Measurements from ENCODE around the gene ACSL3.
"Not testable (repeated sequence)": the region's sequence is repeated elsewhere in the genome, so short reads cannot be mapped to it uniquely, and the experiment has no call there.

ACSL3 gene

GRCh38 chr2:222837643-222838056, 23.2 kb upstream of the ACSL3 start:
- H3K27ac ChIP-seq, result no peak overlapping the region
- no peak overlapping the region for H3K9ac ChIP-seq
- H3K27me3 ChIP-seq (ENCODE audit: insufficient read depth, low read depth), result no peaks in the 10 kb centered on the region
- no peaks in the 10 kb centered on the region for H3K79me2 ChIP-seq (ENCODE audit: insufficient read depth, low read depth)
- no peak overlapping the region for H3K4me3 ChIP-seq (IDR thresholded peaks at IDR 0.05; ENCODE audit: insufficient read depth, low read depth, low read length)
- no peak overlapping the region for H2AFZ ChIP-seq (ENCODE audit: low read depth)
- H3K4me2 ChIP-seq, result no peak overlapping the region
- no peaks in the 10 kb centered on the region for H3K4me1 ChIP-seq (ENCODE audit: low read depth, poor library complexity, severe bottlenecking)
- H4K20me1 ChIP-seq (ENCODE audit: insufficient read depth), result no peaks in the 10 kb centered on the region
- no peak for TF ChIP-seq CTCF (conservative IDR thresholded peaks at IDR 0.05; ENCODE audit: low read depth, low read length)
- no peaks in the 10 kb centered on the region for H3K36me3 ChIP-seq (ENCODE audit: insufficient read depth)

- no peaks in the 10 kb centered on the region for H4K20me1 ChIP-seq (ENCODE audit: insufficient read depth)
- no peaks in the 10 kb centered on the region for H3K79me2 ChIP-seq (ENCODE audit: insufficient read depth, low read depth)
- no peak overlapping the region for H2AFZ ChIP-seq (ENCODE audit: low read depth)
- H3K9ac ChIP-seq, result no peak overlapping the region
- H3K36me3 ChIP-seq (ENCODE audit: insufficient read depth), result no peaks in the 10 kb centered on the region
- H3K27me3 ChIP-seq (ENCODE audit: insufficient read depth, low read depth), result no peaks in the 10 kb centered on the region
- no peak overlapping the region for H3K4me3 ChIP-seq (IDR thresholded peaks at IDR 0.05; ENCODE audit: insufficient read depth, low read depth, low read length)
- no peak for TF ChIP-seq CTCF (conservative IDR thresholded peaks at IDR 0.05; ENCODE audit: low read depth, low read length)
- no peak overlapping the region for H3K4me2 ChIP-seq
- no peak overlapping the region for H3K27ac ChIP-seq
- H3K4me1 ChIP-seq (ENCODE audit: low read depth, poor library complexity, severe bottlenecking), result no peaks in the 10 kb centered on the region
These were observed 20.6 kb upstream of the ACSL3 start for GRCh38 chr2:222840060-222840802.

- H3K4me2 ChIP-seq, result no peak overlapping the region
- H3K79me2 ChIP-seq (ENCODE audit: insufficient read depth, low read depth), result no peaks in the 10 kb centered on the region
- no peak overlapping the region for H3K4me3 ChIP-seq (IDR thresholded peaks at IDR 0.05; ENCODE audit: insufficient read depth, low read depth, low read length)
- H3K27ac ChIP-seq, result no peak overlapping the region
- no peaks in the 10 kb centered on the region for H3K4me1 ChIP-seq (ENCODE audit: low read depth, poor library complexity, severe bottlenecking)
- no peaks in the 10 kb centered on the region for H3K27me3 ChIP-seq (ENCODE audit: insufficient read depth, low read depth)
- H4K20me1 ChIP-seq (ENCODE audit: insufficient read depth), result no peaks in the 10 kb centered on the region
- no peaks in the 10 kb centered on the region for H3K36me3 ChIP-seq (ENCODE audit: insufficient read depth)
- H3K9ac ChIP-seq, result no peak overlapping the region
- no peak overlapping the region for H2AFZ ChIP-seq (ENCODE audit: low read depth)
- TF ChIP-seq CTCF (conservative IDR thresholded peaks at IDR 0.05; ENCODE audit: low read depth, low read length), result no peak
These were observed 18.2 kb upstream of the ACSL3 start for GRCh38 chr2:222842491-222843174.

GRCh38 chr2:222844323-222844722, 16.5 kb upstream of the ACSL3 start:
- Histone ChIP-seq H2AFZ (ENCODE audit: low read depth) (no peak overlapping the region), H3K4me2 (no peak overlapping the region), H3K27ac (no peak overlapping the region), H4K20me1 (ENCODE audit: insufficient read depth) (no peaks in the 10 kb centered on the region), H3K79me2 (ENCODE audit: insufficient read depth, low read depth) (no peaks in the 10 kb centered on the region), H3K9ac (no peak overlapping the region), H3K4me1 (ENCODE audit: low read depth, poor library complexity, severe bottlenecking) (no peaks in the 10 kb centered on the region), H3K27me3 (ENCODE audit: insufficient read depth, low read depth) (no peaks in the 10 kb centered on the region), H3K4me3 (IDR thresholded peaks at IDR 0.05; ENCODE audit: insufficient read depth, low read depth, low read length) (no peak overlapping the region), H3K36me3 (ENCODE audit: insufficient read depth) (no peaks in the 10 kb centered on the region)
- no peak for TF ChIP-seq CTCF (conservative IDR thresholded peaks at IDR 0.05; ENCODE audit: low read depth, low read length)

- H3K27ac ChIP-seq; H3K9ac ChIP-seq; H3K36me3 ChIP-seq (ENCODE audit: insufficient read depth); H3K27me3 ChIP-seq (ENCODE audit: insufficient read depth, low read depth); H2AFZ ChIP-seq (ENCODE audit: low read depth); H3K79me2 ChIP-seq (ENCODE audit: insufficient read depth, low read depth); H4K20me1 ChIP-seq (ENCODE audit: insufficient read depth); H3K4me1 ChIP-seq (ENCODE audit: low read depth, poor library complexity, severe bottlenecking); H3K4me2 ChIP-seq; H3K4me3 ChIP-seq (IDR thresholded peaks at IDR 0.05; ENCODE audit: insufficient read depth, low read depth, low read length): not testable (repeated sequence)
These were observed 15.5 kb upstream of the ACSL3 start for GRCh38 chr2:222845314-222845713.

All from KMS-11 (cell line).